AG04449 (cell line): ENCODE data around the gene ELMOD3.

Experiments used
- CTCF ChIA-PET: fragments of 350-600 bp; formaldehyde crosslinking; extraction: SDS; loops from one replicate; lab custom pipeline; 2021; ENCODE audit warnings: antibody characterized with exemption; lab: Yijun Ruan, JAX
- POLR2A ChIA-PET: fragments of 400-600, 350-600 bp; formaldehyde crosslinking; extraction: SDS; loops from one replicate; lab custom pipeline; 2020; ENCODE audit warnings: antibody characterized with exemption, inconsistent platforms; lab: Yijun Ruan, JAX
- DNase-seq: peaks from one replicate; pipeline ENCODE4 v3.0.0-alpha.2; 2010; ENCODE audit warnings: low read depth, low spot score
- H3K4me3 ChIP-seq: 2 replicates; pipeline ENCODE4 v1.5.1; 2011; ENCODE audit warnings: low read depth, mild to moderate bottlenecking, control low read depth, low read length
- CTCF ChIP-seq: IDR thresholded peaks from one replicate; pipeline ENCODE4 v1.5.1; 2011; ENCODE audit warnings: mild to moderate bottlenecking, moderate library complexity, low read length, control low read depth, inconsistent platforms; ENCODE audit not compliant: insufficient read depth; ENCODE audit errors: missing control alignments

ELMOD3 gene

DNA sequence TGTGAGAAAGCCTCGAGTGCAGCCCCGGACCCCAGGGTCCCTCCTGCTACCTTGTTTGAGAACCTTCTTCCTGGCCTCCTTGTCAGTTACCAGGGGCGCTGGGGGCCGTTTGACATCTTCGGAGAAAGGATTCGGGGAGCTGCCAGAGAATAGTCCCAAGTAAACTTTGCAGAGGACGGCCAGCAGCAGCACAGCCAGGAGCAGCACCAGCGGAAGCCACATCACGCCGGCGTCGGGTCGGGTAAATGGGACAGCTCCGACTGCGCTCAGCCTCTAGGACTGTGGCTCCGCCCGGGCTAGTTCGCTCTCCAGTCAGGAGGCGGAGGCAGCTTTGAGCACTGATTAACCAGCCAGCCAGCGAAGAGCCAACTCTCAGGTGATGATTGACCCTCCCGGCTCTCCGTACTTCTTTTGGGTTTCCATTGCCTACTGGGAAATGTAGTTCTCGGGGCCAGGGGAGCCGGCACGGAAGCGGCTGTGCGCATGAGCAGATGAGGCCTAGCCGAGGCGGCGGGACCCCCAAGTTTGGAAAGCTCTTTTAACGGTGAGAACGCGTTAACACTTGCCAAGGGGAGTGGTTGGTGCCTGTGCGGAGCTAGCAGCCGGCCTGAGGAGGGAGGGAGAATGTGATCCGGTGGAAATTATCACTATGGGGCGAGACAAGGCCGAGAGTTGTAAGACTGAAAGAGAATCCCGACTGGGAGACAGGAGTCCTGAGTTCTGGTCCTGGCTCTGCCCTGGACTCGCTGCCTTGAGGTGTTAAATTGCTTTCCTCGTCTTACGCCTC lies at the start of gene ELMOD3, which contains the start of gene RETSAT:
Gene ELMOD3, plus strand, starts transcription at position 484 of the 787 bp plus-strand sequence. CDS start 2,430 bp downstream, outside the sequence.
Gene RETSAT, minus strand, starts transcription at position 243 of the 787 bp plus-strand sequence. Its CDS starts 21 bp downstream, at position 222.
- TF ChIP-seq CTCF = no peak
- H3K4me3 ChIP-seq = peak within 1 kb of the TSS; percentile 91
- DNase-seq = peak; percentile 97
- POLR2A ChIA-PET = interaction anchor here (0.6 to 2.3 kb wide), 17 partner anchors 8 to 241 kb away, joined by 3 to 27 read pairs (median 4); partner anchors contain the start of genes MAT2A, RNF181, SH2D6 and TGOLN2
- CTCF ChIA-PET = interaction anchor here (0.6 to 3.7 kb wide), 8 partner anchors 29 to 283 kb away, joined by 3 to 19 read pairs (median 4); partner anchors contain the start of gene MAT2A

GRCh38 chr2:85307527-85307897 lies 47.1 kb upstream of the ELMOD3 start:
- no peak overlapping the region for H3K4me3 ChIP-seq
- TF ChIP-seq CTCF = no peak
- CTCF ChIA-PET = interaction anchor here (1.5 to 14.8 kb wide), 2 partner anchors 9 to 242 kb away, joined by 6 to 376 read pairs; no protein-coding TSS in a partner anchor
- DNase-seq = no peak
- POLR2A ChIA-PET = no interaction called here

DNA sequence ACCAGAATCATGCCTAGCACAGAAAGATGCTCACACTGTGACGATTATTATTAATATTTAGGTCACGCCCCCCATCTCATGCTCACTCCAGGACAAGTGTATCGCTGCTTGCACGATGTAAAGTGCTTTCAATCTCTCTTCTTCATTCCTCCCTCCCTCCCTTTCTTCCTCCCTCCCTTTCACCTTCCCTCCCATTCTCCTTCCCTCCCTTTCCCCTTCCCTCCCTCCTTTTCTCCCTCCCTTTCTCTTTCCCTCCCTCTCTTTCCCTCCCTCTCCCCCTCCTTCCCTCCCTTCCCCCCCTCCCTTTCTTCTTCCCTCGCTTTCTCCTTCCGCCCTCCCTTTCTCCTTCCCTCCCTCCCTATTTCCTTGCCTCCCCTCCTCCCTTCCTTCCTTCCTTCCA lies 46.4 kb upstream of the ELMOD3 start:
- no peak for TF ChIP-seq CTCF
- no peak for DNase-seq
- CTCF ChIA-PET = interaction anchor here (0.6 to 14.8 kb wide), 4 partner anchors 9 to 331 kb away, joined by 3 to 376 read pairs (median 32); no protein-coding TSS in a partner anchor
- no peak overlapping the region for H3K4me3 ChIP-seq
- POLR2A ChIA-PET = no interaction called here

GRCh38 chr2:85308896-85309555 lies 45.5 kb upstream of the ELMOD3 start:
- TF ChIP-seq CTCF = no peak
- DNase-seq = no peak
- CTCF ChIA-PET = interaction anchor here (0.6 to 14.8 kb wide), 5 partner anchors 10 to 331 kb away, joined by 3 to 376 read pairs (median 4); no protein-coding TSS in a partner anchor
- POLR2A ChIA-PET = interaction anchor here (0.5 kb wide), 1 partner anchor 363 kb away, joined by 3 read pairs; no protein-coding TSS in a partner anchor
- H3K4me3 ChIP-seq = no peak overlapping the region

GRCh38 chr2:85309699-85310321 lies 44.8 kb upstream of the ELMOD3 start:
- CTCF ChIA-PET = interaction anchor here (3.2 to 14.8 kb wide), 2 partner anchors 11 to 244 kb away, joined by 61 to 376 read pairs; no protein-coding TSS in a partner anchor
- no peak for DNase-seq
- no peak for TF ChIP-seq CTCF
- H3K4me3 ChIP-seq = no peak overlapping the region
- POLR2A ChIA-PET = interaction anchor here (0.5 kb wide), 1 partner anchor 364 kb away, joined by 3 read pairs; no protein-coding TSS in a partner anchor
